ENCODE measurements around the gene CFAP206.
A peak's percentile ranks its signal among the peaks of the same experiment; 100 is the strongest.

- TF ChIP-seq, protein P1, sequence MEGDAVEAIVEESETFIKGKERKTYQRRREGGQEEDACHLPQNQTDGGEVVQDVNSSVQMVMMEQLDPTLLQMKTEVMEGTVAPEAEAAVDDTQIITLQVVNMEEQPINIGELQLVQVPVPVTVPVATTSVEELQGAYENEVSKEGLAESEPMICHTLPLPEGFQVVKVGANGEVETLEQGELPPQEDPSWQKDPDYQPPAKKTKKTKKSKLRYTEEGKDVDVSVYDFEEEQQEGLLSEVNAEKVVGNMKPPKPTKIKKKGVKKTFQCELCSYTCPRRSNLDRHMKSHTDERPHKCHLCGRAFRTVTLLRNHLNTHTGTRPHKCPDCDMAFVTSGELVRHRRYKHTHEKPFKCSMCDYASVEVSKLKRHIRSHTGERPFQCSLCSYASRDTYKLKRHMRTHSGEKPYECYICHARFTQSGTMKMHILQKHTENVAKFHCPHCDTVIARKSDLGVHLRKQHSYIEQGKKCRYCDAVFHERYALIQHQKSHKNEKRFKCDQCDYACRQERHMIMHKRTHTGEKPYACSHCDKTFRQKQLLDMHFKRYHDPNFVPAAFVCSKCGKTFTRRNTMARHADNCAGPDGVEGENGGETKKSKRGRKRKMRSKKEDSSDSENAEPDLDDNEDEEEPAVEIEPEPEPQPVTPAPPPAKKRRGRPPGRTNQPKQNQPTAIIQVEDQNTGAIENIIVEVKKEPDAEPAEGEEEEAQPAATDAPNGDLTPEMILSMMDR (IDR thresholded peaks at IDR 0.05), result peak in 2 of 3 experiments; percentile 23
- TF ChIP-seq POLR2A (IDR thresholded peaks at IDR 0.05) (peak in 1 of 2 donors; percentile 55), POLR2AphosphoS5 (IDR thresholded peaks at IDR 0.05; ENCODE audit: insufficient read depth in 1 of 2, low read depth in 1 of 2) (peak; percentile 89 to 94)
Observed at GRCh38 chr6:87472525-87473418, 65.0 kb downstream of the CFAP206 start, which contains the start of gene SLC35A1.

All from vagina (tissue), 2 donors.